ENCODE data around the gene FBXL7.

DNA sequence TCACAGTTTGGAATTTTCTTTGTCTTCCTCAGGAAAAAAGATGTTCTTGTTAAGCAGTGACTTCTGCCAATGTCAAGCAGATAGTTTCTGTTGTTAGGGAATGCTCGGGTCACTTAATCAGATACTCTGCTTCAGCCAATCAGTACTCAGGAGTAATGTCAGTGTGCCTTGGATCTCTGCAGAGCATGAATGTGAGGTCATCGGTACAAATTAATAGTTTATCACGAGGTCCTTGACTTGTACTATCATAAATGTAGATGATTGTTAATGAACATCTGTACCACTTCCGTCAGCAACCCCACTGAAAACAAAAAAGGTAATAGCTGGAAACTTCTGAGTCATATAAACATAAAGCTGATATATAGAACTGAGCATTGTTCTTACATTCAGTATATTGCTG lies 73.6 kb downstream of the FBXL7 start:
- TF ChIP-seq, protein P1, sequence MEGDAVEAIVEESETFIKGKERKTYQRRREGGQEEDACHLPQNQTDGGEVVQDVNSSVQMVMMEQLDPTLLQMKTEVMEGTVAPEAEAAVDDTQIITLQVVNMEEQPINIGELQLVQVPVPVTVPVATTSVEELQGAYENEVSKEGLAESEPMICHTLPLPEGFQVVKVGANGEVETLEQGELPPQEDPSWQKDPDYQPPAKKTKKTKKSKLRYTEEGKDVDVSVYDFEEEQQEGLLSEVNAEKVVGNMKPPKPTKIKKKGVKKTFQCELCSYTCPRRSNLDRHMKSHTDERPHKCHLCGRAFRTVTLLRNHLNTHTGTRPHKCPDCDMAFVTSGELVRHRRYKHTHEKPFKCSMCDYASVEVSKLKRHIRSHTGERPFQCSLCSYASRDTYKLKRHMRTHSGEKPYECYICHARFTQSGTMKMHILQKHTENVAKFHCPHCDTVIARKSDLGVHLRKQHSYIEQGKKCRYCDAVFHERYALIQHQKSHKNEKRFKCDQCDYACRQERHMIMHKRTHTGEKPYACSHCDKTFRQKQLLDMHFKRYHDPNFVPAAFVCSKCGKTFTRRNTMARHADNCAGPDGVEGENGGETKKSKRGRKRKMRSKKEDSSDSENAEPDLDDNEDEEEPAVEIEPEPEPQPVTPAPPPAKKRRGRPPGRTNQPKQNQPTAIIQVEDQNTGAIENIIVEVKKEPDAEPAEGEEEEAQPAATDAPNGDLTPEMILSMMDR (conservative IDR thresholded peaks at IDR 0.05; ENCODE audit: low read length): no peak
- TF ChIP-seq EZH2phosphoT487 (IDR thresholded peaks at IDR 0.05; ENCODE audit: borderline replicate concordance, low read depth, low read length): no peak
